Stimulated activated CD4-positive, alpha-beta T cell treated with anti-CD3 and anti-CD28 coated beads, TNF-alpha, amount 100 ng/mL, for 24 hours (primary cell): ENCODE data around the gene DCLK1.

ENCODE experiments used
- DNase-seq, 3 experiments: peaks; one replicate each; pipeline ENCODE4 v3.0.0-alpha.2; 2020; ENCODE audit warnings: low read depth in 3 of 3

DCLK1 gene

GRCh38 chr13:35830850-35831450 is 300.2 kb downstream of the DCLK1 start:
- DNase-seq: no peak

GRCh38 chr13:35826626-35827254 is 304.4 kb downstream of the DCLK1 start:
- peak in 1 of 3 experiments; percentile 5 for DNase-seq

- DNase-seq: no peak
Measured at GRCh38 chr13:35824825-35825224, 306.4 kb downstream of the DCLK1 start.

GRCh38 chr13:35824395-35824794 is 306.8 kb downstream of the DCLK1 start:
- no peak for DNase-seq

- DNase-seq: no peak
Measured at GRCh38 chr13:35822666-35823065, 308.5 kb downstream of the DCLK1 start.

- no peak for DNase-seq
Measured at GRCh38 chr13:35818633-35819067, 312.5 kb downstream of the DCLK1 start.

GRCh38 chr13:35817642-35818607 is 313.3 kb downstream of the DCLK1 start:
- no peak for DNase-seq

- DNase-seq: no peak
Measured at GRCh38 chr13:35814605-35815011, 316.6 kb downstream of the DCLK1 start.

- no peak for DNase-seq
Measured at GRCh38 chr13:35812736-35813135, 318.4 kb downstream of the DCLK1 start.

- DNase-seq: no peak
Measured at GRCh38 chr13:35810321-35810720, 320.9 kb downstream of the DCLK1 start.

- no peak for DNase-seq
Measured at GRCh38 chr13:35808846-35809245, 322.3 kb downstream of the DCLK1 start.

- DNase-seq: no peak
Measured at GRCh38 chr13:35804901-35805300, 326.3 kb downstream of the DCLK1 start.

- DNase-seq: no peak
Measured at GRCh38 chr13:35797991-35798390, 333.2 kb downstream of the DCLK1 start.

- DNase-seq: no peak
Measured at GRCh38 chr13:35797244-35797643, 333.9 kb downstream of the DCLK1 start.

GRCh38 chr13:35796623-35797022 is 334.6 kb downstream of the DCLK1 start:
- no peak for DNase-seq

- DNase-seq: no peak
Measured at GRCh38 chr13:35794734-35795389, 336.3 kb downstream of the DCLK1 start.

- DNase-seq: no peak
Measured at GRCh38 chr13:35793823-35794222, 337.4 kb downstream of the DCLK1 start.

- DNase-seq: no peak
Measured at GRCh38 chr13:35792911-35793310, 338.3 kb downstream of the DCLK1 start.

GRCh38 chr13:35792021-35792420 is 339.2 kb downstream of the DCLK1 start:
- no peak for DNase-seq

GRCh38 chr13:35791184-35791851 is 339.9 kb downstream of the DCLK1 start:
- DNase-seq: no peak
